Fibroblast of villous mesenchyme (primary cell): ENCODE measurements around the gene EDC3. TPM values are rescaled to one million over a fixed set of nuclear protein-coding genes. Genes with fewer than 3 reads are reported as not detected.
A peak's percentile ranks its signal among the peaks of the same experiment; 100 is the strongest.
"Not testable (repeated sequence)": the region's sequence is repeated elsewhere in the genome, so short reads cannot be mapped to it uniquely, and the experiment has no call there.

Experiments used
- DNase-seq: peaks from one replicate; pipeline ENCODE4 v3.0.0-alpha.2; 2010; ENCODE audit warnings: low read depth
- H3K4me3 ChIP-seq: 2 replicates; pipeline ENCODE4 v1.5.1; 2011; ENCODE audit warnings: low read depth, mild to moderate bottlenecking, low read length
- total RNA-seq: library from RNA; depleted of rRNA; stranded (reverse); fragments of >200 nt; gene quantifications from 2 replicates; pipeline ENCODE4 v1.2.3, GENCODE V29; 2012
- TF ChIP-seq, protein P1 (sequence below): IDR thresholded peaks from 2 replicates; pipeline ENCODE4 v1.5.1; 2012; ENCODE audit warnings: low read depth, mild to moderate bottlenecking, low read length; ENCODE audit not compliant: insufficient read depth

Gene EDC3
- total RNA-seq, 1 donor = 11.7 TPM

DNA sequence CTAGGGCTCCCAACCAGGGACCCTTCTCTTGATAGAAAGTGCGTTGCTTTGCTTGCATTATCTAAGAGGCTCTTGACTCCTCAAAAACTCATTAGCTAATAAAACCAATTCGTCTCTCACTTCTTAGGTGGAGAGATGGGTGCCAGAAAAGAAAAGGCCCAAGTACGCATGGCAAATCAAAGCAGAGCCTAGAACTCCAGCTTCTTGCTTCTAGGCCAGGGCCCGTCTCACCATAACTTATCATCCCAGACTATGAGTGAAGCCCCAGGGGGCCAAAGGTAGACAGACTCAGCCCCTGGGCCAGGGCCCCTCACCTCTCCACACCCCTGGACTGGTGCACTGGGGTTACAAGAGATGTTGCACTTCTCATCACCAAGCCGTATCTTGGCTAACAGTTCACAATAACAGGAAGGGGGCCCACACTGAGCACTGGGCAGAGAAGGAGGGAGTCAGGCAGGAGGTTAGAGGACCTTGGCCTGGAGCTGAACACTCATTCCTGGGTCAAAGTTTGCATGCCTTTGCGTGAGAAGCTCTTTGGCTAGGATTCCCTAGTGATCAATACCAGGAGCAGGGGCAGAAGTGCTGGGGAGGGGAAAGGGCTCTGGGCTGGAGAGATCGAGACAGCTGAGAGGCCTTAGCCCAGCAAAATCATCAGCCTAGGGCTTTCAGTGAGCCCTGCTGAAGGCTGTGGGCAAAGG is 34.9 kb upstream of the EDC3 start:
- no peak for DNase-seq
- TF ChIP-seq, protein P1, sequence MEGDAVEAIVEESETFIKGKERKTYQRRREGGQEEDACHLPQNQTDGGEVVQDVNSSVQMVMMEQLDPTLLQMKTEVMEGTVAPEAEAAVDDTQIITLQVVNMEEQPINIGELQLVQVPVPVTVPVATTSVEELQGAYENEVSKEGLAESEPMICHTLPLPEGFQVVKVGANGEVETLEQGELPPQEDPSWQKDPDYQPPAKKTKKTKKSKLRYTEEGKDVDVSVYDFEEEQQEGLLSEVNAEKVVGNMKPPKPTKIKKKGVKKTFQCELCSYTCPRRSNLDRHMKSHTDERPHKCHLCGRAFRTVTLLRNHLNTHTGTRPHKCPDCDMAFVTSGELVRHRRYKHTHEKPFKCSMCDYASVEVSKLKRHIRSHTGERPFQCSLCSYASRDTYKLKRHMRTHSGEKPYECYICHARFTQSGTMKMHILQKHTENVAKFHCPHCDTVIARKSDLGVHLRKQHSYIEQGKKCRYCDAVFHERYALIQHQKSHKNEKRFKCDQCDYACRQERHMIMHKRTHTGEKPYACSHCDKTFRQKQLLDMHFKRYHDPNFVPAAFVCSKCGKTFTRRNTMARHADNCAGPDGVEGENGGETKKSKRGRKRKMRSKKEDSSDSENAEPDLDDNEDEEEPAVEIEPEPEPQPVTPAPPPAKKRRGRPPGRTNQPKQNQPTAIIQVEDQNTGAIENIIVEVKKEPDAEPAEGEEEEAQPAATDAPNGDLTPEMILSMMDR = no peak
- H3K4me3 ChIP-seq = no peak overlapping the region

GRCh38 chr15:74729372-74729771 is 33.5 kb upstream of the EDC3 start:
- DNase-seq, H3K4me3 ChIP-seq: not testable (repeated sequence)

- not testable (repeated sequence) for DNase-seq, H3K4me3 ChIP-seq
Observed at GRCh38 chr15:74728699-74729098, 32.9 kb upstream of the EDC3 start.

- H3K4me3 ChIP-seq = no peak overlapping the region
- no peak for DNase-seq
- TF ChIP-seq, protein P1 = no peak
Observed at GRCh38 chr15:74727727-74728126, 31.9 kb upstream of the EDC3 start.

GRCh38 chr15:74726774-74727164 is 30.9 kb upstream of the EDC3 start:
- peak overlapping the region; percentile 62 for H3K4me3 ChIP-seq
- DNase-seq = no peak
- TF ChIP-seq, protein P1 = no peak

GRCh38 chr15:74725845-74726773 is 30.3 kb upstream of the EDC3 start:
- TF ChIP-seq, protein P1 = no peak
- DNase-seq = peak; percentile 7
- peak overlapping the region; percentile 62 for H3K4me3 ChIP-seq

- peak within 1 kb of the TSS; percentile 62 for H3K4me3 ChIP-seq
- DNase-seq = no peak
- TF ChIP-seq, protein P1 = no peak
Observed at GRCh38 chr15:74725225-74725774, 29.5 kb upstream of the EDC3 start, which contains the start of gene CYP1A1. TSS of gene CYP1A1 (minus strand) at chr15:74725528. CDS start at chr15:74723097, 2,431 bp downstream.
